Ramos (cell line): ENCODE data around the gene PDZD2.
"Not testable (repeated sequence)": the region's sequence is repeated elsewhere in the genome, so short reads cannot be mapped to it uniquely, and the experiment has no call there.

Experiments used
- in situ Hi-C: fragments of 300-500 bp; cut with MboI; formaldehyde crosslinking; loops from one replicate; pipeline ENCODE4 v1.14.3; 2022; ENCODE audit warnings: low sequenced_read_pairs; ENCODE audit not compliant: unreplicated experiment

The PDZD2 gene

DNA sequence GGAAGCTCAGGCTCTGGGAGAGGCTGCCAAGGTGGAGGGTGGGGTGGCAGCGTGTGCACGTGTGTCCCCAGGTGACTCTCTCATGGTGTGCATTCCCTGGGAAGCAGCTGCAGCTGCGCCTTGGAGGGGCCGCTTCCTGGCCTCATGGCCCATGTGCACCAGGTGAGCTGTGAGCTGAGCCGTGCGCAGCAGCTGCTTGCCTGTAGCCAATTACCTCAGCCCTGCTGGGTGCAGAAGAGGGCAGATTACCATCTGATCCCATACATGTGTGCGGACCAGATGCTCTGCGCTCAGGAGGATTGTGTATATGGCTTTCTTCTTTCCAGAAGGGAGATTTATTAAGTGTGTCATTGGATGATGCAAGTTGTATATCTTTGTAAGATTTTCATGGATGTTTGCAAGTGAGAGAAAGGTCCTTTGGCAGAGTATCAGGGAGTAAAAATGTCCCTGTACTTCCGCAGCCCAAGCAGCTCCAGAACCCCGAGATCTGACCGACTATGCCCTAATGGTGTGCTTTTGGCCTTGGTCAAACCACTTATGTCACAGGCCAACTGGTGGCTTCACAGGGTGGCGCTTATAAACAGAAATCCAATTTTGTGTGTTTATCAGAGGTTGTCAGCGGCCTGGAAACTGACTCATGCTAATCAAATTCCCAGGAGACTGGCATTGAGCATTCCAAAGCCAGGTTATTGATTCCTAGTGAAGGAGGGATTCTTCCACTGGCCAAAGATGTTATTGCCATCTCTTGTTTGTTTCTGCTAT is 305.9 kb downstream of the PDZD2 start:
- in situ Hi-C loops: no loop called here

DNA sequence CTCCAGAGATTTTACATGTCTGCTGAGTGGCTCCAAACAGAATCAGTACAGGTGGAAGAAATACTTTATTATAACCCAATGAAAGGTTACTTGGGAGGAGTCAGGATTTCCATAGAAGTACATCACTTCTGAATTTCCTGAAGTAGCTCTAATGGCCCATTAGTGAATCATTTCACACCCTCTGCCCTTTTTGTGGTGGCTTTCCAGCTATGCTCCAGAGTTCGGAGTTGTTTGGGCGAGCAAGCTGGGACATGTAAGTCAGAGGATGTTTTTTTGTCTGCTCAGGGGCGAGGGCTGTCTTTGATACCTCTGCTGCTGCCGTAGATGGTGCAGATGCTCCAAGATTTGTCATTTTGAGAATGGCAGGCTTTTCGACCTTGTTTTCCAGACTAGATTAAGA is 309.1 kb downstream of the PDZD2 start:
- in situ Hi-C loops: no loop called here

DNA sequence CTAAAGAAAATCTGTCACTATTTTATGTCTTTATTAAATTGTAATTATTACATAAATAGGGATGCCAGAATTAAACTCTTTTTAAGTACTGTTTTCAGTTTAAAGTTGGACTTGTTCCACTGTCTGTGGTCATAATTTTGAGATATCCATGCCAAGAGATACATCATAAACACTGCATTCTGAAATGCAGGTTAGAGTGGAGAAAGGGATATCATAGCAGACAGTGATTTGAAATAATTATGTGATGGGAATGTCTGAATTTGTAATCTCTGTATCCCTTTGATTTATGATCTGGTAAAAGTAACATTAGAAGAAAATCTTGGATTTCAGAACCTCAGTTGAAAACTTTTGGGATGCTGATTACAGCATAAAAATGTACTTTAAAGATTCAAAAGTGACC is 313.1 kb downstream of the PDZD2 start:
- in situ Hi-C loops: no loop called here

- in situ Hi-C loops: no loop called here
Observed at GRCh38 chr5:31954091-31954490, 315.2 kb downstream of the PDZD2 start.

- in situ Hi-C loops: no loop called here
Observed at GRCh38 chr5:31957151-31957550, 318.2 kb downstream of the PDZD2 start.

DNA sequence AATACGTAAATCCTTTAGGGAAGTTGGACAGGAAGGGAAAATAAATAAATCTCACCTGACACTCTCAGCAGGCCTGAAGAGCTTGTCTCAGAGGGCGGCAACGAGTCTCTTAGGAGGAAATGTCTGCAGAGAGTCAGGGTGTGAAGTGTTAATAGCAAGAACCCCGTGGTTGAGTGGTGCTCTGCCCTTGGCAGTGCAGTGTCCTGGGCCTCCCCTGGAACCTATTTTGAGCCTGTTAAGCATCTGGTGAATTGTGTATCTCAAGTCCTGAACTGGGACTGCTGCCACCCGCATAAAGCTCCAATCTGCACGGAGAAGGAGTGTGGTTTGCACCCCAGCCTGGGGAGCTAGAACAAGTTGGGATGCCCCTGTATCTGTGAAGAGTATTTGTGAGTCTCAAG is 323.4 kb downstream of the PDZD2 start:
- in situ Hi-C loops: no loop called here

GRCh38 chr5:31962871-31963307 is 324.0 kb downstream of the PDZD2 start:
- in situ Hi-C loops: no loop called here

DNA sequence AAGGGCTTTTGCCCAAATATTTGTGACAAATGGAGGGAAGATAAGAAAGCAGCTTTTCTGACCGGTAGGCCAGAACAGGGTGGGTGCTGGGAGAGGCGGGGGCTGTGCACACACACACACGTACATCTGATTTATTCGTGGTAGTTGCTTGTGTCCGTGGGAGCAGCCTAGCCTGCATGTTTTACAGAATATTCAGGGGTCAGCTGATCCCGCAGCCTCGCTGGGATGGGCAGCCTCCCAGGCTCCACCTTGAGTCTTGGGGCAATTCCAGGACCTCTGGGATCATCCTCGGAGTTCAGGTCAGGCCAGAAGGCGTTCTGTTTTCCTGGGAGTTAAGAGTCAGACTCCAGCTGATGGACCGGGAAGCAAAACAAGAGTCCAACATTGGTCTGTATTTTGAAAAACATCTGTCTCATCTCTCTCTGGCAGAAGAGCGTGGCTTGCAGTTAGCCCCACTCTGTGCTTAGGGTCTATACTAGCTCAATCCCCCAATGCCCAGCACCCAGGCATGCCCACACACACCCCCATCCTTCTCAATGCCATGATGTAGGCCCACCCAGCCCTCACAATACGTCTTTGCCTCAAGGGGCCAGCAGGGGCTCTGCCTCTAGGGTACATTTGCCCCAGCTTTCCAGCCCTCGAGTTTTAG is 324.6 kb downstream of the PDZD2 start:
- in situ Hi-C loops: no loop called here

DNA sequence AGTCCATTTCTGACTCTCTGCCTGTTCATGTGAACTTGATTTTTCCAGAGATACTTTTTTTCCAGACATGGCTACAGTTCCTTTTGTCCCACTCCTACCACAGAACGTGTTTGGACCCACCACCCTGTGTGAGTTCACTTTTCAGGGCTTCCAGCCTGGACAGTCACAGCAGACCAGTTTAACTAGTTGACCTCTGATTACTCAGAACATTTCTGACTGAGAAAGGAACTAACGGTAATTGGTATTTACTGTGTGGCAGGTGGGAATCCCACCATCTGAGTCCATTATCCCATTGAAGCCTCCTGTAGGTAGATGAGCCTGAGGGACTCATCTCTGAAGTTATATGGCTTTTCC is 325.1 kb downstream of the PDZD2 start:
- in situ Hi-C loops: no loop called here

- in situ Hi-C loops: no loop called here
Observed at GRCh38 chr5:31965227-31965626, 326.3 kb downstream of the PDZD2 start.

GRCh38 chr5:31966936-31967335 is 328.0 kb downstream of the PDZD2 start:
- in situ Hi-C loops: no loop called here

DNA sequence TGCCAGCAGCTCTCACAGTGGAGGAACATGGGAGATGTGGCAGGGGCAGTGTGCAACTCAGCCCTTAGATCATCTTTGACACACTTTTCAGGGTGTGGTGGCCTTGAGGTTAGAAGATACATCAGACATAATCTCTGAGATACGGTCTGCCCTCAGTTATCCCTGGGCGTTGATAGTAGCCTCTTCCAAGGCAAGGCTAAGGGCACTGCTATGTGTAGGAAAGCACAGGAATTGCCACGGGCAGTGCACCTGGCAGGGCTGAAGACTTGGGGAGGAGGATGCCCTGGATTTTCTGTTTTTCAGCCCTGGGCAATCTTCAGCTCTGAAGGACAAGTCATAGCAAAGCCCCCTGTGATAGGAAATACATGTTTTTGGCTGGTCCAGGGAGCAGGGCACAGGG is 328.5 kb downstream of the PDZD2 start:
- in situ Hi-C loops: no loop called here

DNA sequence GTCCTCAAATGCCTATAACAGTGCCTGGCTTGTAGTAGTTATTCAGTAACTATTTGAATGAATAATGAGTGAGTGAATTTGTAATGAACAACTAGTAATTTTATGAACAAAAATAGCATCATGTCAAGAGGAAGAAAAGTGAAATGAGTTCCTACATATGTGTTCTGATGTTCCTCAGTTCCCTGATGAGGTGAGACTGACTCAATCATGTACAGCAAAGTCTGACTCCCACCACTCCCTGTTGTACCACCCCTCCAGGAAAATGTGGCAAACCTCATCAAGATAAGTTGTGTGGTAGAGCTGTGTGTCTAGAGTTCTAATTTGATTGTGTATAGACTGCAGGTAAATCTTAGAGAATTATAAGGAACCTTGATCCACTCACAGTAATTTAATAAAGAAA is 333.6 kb downstream of the PDZD2 start:
- in situ Hi-C loops: no loop called here

DNA sequence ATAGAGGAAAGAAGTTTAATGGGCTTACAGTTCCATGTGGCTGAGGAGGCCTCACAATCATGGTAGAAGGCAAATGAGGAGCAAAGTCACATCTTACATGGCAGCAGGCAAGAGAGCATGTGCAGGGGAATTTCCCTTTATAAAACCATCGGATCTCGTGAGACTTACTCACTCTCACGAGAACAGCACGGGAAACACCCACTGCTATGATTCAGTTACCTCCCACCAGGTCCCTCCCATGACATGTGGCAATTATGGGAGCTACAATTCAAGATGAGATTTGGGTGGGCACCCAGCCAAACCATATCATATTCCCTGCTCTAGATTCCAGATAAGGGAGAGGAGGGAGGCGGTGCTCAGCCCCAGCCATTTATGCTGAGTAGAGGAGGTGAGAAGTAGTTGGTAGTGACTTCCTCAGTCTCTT is 336.3 kb downstream of the PDZD2 start:
- in situ Hi-C loops: not testable (repeated sequence)

DNA sequence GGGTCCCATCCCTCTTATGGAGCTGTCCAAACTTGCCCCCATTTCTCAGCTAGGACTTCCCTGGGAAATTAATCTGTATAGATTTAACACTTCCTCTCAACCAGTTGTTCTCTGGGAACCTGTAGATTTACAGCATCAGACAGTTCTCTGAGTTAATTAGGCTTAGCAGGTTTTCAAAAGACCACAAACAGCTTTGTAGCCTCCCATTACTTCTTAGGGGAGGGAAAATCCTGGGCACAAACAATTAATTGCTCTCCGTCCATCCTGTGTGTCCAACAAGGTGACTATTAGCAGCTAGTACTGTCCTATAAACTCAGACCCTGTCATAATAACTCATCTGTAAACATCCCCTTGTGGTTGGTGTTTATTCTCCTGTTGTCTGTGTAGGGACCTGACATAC is 337.2 kb downstream of the PDZD2 start:
- in situ Hi-C loops: no loop called here

DNA sequence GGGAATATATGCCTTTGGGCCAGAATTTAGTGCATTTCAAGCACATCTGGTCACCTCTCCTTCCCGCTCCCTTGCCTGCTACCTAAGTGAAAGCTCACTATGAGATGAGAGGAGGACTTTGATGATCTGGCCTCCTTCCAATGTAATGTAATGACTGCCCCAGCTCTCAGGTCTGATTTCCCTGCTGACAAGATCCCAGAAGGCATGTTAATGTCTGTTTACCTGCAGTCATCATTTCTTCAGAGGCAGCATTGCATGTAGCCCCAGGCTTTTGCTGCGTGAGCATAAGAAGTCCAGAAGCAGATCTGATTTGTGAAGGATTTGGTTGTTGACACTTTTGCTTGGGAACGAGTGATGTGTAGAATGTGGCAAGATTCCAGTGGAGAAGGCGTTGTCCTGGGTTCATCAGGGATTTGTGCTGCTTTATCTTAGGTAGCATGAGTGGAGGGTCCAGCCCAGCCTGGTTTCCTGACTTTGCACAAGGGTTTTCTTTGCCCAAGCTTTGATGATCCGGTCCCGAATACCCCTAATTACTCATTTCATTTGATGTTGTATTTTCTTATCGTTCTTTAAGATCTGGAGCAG is 342.5 kb downstream of the PDZD2 start:
- in situ Hi-C loops: no loop called here

DNA sequence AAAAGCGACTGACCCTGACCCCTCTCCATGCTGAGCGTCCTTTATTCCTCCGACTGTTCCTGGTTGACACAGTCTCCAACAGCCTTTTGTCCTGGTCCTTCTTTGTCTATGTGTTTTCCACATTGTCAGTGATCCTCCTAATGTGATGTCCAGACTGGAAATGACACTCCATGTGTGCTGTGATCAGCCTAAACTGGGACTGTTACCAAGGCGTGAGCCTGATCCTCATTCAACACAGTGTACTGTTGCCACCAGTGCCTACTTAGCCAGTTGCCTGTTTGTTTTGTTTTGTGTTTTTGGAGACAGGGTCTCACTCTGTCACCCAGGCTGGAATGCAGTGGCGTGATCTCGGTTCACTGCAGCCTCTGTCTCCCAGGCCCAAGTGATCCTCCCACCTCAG is 343.1 kb downstream of the PDZD2 start:
- in situ Hi-C loops: no loop called here

GRCh38 chr5:31982621-31983020 is 343.7 kb downstream of the PDZD2 start:
- in situ Hi-C loops: no loop called here

- in situ Hi-C loops: no loop called here
Observed at GRCh38 chr5:31983851-31984250, 344.9 kb downstream of the PDZD2 start.

DNA sequence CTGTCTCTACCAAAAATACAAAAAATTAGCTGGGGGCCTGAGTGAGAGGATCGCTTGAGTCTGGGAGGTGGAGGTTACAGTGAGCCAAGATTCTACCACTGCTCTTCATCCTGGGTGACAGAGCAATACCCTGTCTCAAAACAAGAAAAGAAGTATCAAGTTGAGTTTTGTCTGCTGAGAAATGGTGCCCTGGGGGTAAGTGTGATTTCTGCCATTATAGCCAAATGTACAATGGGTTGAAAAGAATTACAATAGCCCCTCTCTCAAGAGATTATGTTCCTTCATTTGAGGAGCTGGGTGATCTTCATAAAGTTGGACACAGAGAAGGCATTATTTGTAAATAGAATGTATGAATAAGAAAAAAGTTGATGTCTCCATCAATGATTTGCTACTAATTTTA is 345.8 kb downstream of the PDZD2 start:
- in situ Hi-C loops: no loop called here

GRCh38 chr5:31986101-31986500 is 347.2 kb downstream of the PDZD2 start:
- in situ Hi-C loops: no loop called here
